GM06990 (cell line): ENCODE measurements around the gene KCNN3.

Source experiments
- DNase-seq: peaks from one replicate; pipeline ENCODE4 v3.0.0-alpha.2; 2011; ENCODE audit not compliant: insufficient read length; ENCODE audit errors: extremely low read depth
- H3K27me3 ChIP-seq: replicated peaks from 2 replicates; pipeline ENCODE4 v1.6.0; 2011; ENCODE audit warnings: low read length; ENCODE audit not compliant: control insufficient read depth, insufficient read depth
- H3K36me3 ChIP-seq: 2 replicates; pipeline ENCODE4 v1.5.1; 2011; ENCODE audit warnings: low read length; ENCODE audit not compliant: control insufficient read depth, insufficient read depth
- H3K4me3 ChIP-seq: replicated peaks from 2 replicates; pipeline ENCODE4 v1.5.1; 2011; ENCODE audit warnings: low read depth, mild to moderate bottlenecking, control low read depth, low read length
- TF ChIP-seq, protein P1 (sequence below): IDR thresholded peaks from 2 replicates; pipeline ENCODE4 v1.5.1; 2011; ENCODE audit warnings: low read length, control low read depth, mild to moderate bottlenecking, inconsistent platforms; ENCODE audit not compliant: insufficient read depth, poor library complexity, severe bottlenecking

The KCNN3 gene

DNA sequence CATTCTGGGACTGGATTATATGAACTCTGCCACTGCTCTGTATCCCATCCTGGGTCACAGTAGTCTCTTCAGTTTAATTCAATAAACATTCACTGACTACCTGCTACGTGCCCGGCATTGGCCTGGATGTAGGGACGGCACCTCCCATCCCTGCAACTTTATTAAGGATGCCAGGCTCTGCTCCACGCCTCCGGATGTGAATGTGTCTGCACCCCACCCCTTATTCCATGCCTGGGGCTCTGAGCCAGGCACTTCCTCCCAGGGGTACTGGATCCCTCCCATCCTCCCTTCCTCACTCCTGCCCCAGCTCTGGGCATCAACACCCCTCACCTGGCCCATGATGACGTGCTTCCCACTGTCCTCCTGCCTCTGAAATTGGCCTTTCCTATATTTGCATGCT lies 53.7 kb downstream of the KCNN3 start:
- H3K36me3 ChIP-seq, result peaks cover 13% of the 10 kb centered on the region
- H3K4me3 ChIP-seq, result no peak overlapping the region
- DNase-seq, result no peak
- TF ChIP-seq, protein P1, sequence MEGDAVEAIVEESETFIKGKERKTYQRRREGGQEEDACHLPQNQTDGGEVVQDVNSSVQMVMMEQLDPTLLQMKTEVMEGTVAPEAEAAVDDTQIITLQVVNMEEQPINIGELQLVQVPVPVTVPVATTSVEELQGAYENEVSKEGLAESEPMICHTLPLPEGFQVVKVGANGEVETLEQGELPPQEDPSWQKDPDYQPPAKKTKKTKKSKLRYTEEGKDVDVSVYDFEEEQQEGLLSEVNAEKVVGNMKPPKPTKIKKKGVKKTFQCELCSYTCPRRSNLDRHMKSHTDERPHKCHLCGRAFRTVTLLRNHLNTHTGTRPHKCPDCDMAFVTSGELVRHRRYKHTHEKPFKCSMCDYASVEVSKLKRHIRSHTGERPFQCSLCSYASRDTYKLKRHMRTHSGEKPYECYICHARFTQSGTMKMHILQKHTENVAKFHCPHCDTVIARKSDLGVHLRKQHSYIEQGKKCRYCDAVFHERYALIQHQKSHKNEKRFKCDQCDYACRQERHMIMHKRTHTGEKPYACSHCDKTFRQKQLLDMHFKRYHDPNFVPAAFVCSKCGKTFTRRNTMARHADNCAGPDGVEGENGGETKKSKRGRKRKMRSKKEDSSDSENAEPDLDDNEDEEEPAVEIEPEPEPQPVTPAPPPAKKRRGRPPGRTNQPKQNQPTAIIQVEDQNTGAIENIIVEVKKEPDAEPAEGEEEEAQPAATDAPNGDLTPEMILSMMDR, result no peak
- H3K27me3 ChIP-seq, result no peaks in the 10 kb centered on the region

DNA sequence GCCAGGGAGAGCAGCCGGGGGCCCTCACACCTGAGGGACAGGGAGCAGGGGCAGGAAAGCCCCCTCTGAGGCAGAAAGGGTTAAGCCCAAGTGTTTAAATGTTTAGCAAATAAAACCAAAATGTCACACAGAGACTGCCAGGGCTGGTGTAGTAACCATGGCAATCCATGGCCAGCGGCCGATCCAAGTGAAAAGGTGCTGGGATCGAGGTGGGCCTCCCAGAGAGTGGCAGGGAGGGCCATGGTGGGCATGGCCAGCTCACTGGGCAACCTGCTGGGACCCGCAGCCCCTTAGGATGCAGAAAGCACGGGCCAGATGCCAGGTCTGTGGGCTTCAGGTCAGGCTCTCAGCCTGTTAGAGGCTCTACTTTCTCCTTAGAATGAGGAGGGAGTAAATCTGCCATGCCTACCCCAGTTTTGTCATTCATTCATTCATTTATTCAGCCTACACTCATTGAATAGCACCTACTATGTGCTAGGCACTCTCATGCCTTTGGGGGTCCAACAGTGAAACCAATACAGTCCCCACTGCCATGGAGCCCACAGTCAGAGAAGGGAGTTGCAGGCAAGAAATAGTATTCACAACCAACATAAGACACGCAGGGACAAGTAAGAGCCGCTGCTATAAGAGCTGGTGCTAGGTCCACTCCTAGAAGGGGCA lies 56.1 kb downstream of the KCNN3 start:
- no peak for DNase-seq
- Histone ChIP-seq H3K36me3 (peaks cover 8% of the 10 kb centered on the region), H3K4me3 (no peak overlapping the region), H3K27me3 (no peaks in the 10 kb centered on the region)
- TF ChIP-seq, protein P1, result no peak

GRCh38 chr1:154813300-154813816 lies 56.7 kb downstream of the KCNN3 start:
- no peaks in the 10 kb centered on the region for H3K27me3 ChIP-seq
- DNase-seq, result no peak
- TF ChIP-seq, protein P1, result no peak
- peaks cover 8% of the 10 kb centered on the region for H3K36me3 ChIP-seq
- H3K4me3 ChIP-seq, result no peak overlapping the region

DNA sequence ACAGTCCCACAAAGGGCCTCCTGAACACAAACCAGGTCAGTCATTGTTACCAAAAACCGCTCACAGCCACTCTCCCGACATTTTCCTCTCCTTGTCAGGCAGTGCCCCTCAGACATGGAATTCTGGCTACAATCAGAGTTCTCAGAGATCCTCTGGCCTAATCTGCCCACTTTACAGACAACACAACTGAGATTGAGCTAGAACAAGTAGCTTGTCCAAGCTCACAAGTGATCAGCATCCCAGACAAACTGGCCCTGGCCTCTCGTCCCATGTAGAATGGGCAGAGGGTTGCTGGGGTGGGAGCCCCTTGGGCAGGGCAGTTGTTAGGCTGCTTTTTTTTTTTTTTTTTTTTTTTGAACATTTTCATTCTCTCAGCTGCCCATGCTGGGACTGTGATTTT lies 57.2 kb downstream of the KCNN3 start:
- Histone ChIP-seq H3K4me3 (no peak overlapping the region), H3K36me3 (peaks cover 5% of the 10 kb centered on the region; the same call in 1 of the 2 replicates), H3K27me3 (no peaks in the 10 kb centered on the region)
- TF ChIP-seq, protein P1, result no peak
- no peak for DNase-seq

GRCh38 chr1:154810571-154810970 lies 59.5 kb downstream of the KCNN3 start:
- peaks cover 3% of the 10 kb centered on the region; the same call in 1 of the 2 replicates for H3K36me3 ChIP-seq
- no peak overlapping the region for H3K4me3 ChIP-seq
- TF ChIP-seq, protein P1, result no peak
- no peak for DNase-seq
- no peaks in the 10 kb centered on the region for H3K27me3 ChIP-seq
